Hair follicle dermal papilla cell (primary cell): ENCODE measurements around the gene OR12D3. TPM values are rescaled to one million over a fixed set of nuclear protein-coding genes. Genes with fewer than 3 reads are reported as not detected.

Experiments used
- total RNA-seq: library from RNA; depleted of rRNA; stranded (reverse); fragments of >200 nt; gene quantifications from 2 replicates; pipeline ENCODE4 v1.2.3, GENCODE V29; 2012

The OR12D3 gene, protein sequence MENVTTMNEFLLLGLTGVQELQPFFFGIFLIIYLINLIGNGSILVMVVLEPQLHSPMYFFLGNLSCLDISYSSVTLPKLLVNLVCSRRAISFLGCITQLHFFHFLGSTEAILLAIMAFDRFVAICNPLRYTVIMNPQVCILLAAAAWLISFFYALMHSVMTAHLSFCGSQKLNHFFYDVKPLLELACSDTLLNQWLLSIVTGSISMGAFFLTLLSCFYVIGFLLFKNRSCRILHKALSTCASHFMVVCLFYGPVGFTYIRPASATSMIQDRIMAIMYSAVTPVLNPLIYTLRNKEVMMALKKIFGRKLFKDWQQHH
- total RNA-seq, result not detected in 2 replicates

DNA sequence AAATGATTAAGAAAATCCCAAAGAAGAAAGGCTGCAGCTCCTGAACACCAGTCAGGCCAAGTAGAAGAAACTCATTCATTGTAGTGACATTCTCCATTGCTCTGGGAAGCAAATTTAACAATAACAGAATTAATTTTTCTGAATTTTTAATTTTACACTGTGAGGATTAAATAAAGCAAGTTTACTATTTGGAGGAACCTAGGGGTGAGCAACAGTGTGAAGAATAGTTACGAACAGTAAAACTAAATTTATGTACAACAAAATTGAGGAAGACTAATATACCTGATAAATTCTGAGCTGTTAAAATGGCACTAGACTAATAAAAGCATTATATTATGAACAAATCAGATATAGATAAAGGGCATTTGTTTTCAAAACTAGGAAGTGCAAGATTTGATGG lies at the start of gene OR12D3:
OR12D3 (minus strand) TSS at position 101 of the 400 bp plus-strand sequence; CDS start at position 97, 4 bp downstream.

DNA sequence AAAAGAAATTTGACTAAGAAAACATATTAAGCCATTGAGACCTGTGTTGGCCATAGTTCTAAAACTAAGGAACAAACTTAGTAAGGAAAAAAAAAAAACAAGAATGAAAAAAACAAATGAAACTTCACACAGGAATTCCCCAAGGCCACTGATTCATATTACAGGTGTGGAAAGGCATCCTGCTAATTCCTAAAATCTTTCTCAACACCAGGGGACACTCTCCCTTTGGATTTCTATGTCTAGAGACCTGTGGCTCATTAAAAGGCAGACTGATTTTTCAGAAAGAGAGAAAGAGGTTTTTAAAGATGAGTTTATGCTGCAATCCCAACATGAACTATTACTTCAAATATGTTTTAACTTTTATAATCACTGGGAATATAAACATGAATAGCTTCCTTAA lies 39.5 kb upstream of the OR12D3 start, which contains the start of gene OR12D1:
OR12D1 (plus strand) TSS at position 341 of the 400 bp plus-strand sequence.

DNA sequence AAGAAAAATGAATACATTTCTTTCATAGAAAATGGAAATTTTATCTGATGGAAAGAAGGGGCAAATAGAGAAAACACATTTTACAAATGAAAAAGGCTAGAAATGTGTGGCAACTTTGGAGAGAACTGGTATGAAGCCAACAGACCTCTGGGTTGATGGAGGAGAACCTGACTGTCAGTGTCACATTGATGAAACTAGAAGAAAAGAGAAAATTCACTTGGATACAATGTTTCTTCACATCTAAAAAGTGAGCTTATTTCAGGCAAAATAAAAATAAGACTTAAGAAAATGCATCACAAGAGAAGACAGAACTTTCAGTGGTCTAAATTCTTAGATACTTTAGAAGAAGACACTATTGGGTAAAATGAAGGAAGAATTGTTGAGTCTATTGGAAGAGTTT lies 20.2 kb upstream of the OR12D3 start, which contains the start of gene OR12D2:
OR12D2 (plus strand) TSS at position 301 of the 400 bp plus-strand sequence. CDS start 1,069 bp downstream, outside the sequence.

DNA sequence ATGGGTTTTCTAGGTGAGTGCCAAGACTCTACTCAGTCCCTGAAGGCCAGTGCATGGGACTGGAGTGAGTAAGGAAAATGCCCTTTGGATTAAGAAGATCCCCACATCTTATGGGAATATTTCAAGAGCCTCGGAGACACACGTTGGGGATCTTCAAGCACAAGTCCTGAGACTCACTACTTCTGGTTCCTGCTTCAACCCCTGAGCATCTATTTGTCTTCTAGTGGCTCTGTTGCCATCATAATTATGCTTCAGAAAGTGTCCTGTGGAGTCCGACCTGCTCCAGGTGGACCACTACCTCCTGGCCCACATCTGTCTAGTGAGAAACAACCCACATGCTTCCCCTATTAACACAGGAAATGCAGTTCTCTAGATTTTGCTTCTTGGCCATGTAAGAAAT lies 6.3 kb downstream of the OR12D3 start, which contains the start of gene OR5V1:
OR5V1 (minus strand) TSS at position 101 of the 400 bp plus-strand sequence. CDS start 12,670 bp downstream, outside the sequence.

Other genes with a start within 250 kb of the OR12D3 start
- gene OR2J2, start 204.4 kb downstream of the OR12D3 start, total RNA-seq, result not detected in 2 replicates
- not detected in 2 replicates for gene OR14J1, start 73.6 kb downstream of the OR12D3 start, total RNA-seq
- not detected in 2 replicates for gene OR5V1, start 6.4 kb downstream of the OR12D3 start, total RNA-seq
- gene OR12D2, start 20.3 kb upstream of the OR12D3 start, total RNA-seq, result not detected in 2 replicates
- gene OR12D1, start 39.6 kb upstream of the OR12D3 start, total RNA-seq, result not detected in 2 replicates
- not detected in 2 replicates for gene OR10C1, start 64.0 kb upstream of the OR12D3 start, total RNA-seq
- gene OR11A1, start 81.8 kb upstream of the OR12D3 start, total RNA-seq, result not detected in 2 replicates
- not detected in 2 replicates for gene OR2H1, start 81.9 kb upstream of the OR12D3 start, total RNA-seq
- gene MAS1L, start 112.7 kb upstream of the OR12D3 start, total RNA-seq, result not detected in 2 replicates
- not detected in 2 replicates for gene UBD, start 184.4 kb upstream of the OR12D3 start, total RNA-seq
- not detected in 2 replicates for gene OR2H2, start 209.8 kb upstream of the OR12D3 start, total RNA-seq